GM21528 (cell line): Measurements from ENCODE around the gene FRAS1.
A peak's percentile ranks its signal among the peaks of the same experiment; 100 is the strongest.

ENCODE experiments used
- ATAC-seq: cut with Tn5 transposase; IDR thresholded peaks from one replicate; pipeline ENCODE4 v1.9.1; 2021; ENCODE audit warnings: mild to moderate bottlenecking, moderate library complexity; ENCODE audit not compliant: unreplicated experiment, low FRiP score

FRAS1 gene

DNA sequence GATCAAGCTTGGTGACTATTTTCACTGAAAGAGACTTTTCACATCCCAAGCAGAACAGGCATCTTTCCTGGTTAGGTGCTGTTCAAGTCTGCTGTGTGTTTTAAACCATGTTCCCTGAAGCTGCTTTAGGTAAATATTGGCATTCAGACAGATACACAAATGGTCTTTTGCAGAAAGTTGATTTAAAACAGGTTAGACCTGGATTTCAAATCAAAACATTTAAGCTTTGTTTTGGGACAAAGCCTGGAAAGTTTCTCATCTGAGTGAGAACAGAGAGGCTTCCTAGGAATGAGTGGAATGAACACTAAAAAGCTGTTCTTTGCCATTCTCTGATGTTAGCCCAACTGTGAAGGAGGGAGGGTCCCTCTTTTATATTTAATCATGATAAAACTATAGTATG is 504.6 kb downstream of the FRAS1 start:
- ATAC-seq, result no peak

DNA sequence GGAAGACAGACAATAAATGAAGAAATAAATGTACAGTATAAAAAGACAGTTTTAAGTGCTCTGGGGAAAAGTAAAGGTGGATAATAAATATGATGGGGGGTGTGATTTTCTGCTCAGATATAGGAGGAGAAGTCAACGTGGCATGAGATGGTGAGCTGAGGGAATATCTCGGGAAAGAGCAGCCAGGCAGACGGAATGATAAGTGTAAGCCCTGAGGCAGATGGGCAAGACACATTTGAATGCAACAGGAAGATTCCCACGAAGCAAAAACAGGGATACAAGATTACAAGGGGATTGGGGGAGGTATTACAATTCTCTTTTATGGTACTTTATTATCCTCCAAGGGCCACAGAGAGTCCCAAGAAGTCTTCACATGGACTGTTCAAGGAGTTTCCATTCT is 505.6 kb downstream of the FRAS1 start:
- no peak for ATAC-seq

DNA sequence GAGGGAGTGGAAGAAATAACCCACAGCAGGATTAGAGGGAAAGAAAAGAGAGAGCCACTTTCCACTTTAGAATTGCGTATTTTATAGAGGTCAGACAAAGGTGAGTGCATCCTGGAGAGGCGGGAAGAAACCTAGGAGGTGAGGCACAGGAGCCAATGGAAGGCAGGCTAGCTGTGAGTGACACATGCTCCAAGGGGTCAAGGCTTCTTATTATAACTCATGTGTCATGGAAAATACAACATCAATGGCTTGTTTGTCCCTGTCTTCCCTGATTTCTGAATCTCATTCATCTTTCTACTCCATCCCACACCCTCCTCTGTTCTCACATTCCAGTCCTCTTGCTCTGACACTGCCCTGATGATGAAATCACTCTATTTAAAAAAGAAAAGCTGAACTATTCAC is 508.8 kb downstream of the FRAS1 start:
- no peak for ATAC-seq

DNA sequence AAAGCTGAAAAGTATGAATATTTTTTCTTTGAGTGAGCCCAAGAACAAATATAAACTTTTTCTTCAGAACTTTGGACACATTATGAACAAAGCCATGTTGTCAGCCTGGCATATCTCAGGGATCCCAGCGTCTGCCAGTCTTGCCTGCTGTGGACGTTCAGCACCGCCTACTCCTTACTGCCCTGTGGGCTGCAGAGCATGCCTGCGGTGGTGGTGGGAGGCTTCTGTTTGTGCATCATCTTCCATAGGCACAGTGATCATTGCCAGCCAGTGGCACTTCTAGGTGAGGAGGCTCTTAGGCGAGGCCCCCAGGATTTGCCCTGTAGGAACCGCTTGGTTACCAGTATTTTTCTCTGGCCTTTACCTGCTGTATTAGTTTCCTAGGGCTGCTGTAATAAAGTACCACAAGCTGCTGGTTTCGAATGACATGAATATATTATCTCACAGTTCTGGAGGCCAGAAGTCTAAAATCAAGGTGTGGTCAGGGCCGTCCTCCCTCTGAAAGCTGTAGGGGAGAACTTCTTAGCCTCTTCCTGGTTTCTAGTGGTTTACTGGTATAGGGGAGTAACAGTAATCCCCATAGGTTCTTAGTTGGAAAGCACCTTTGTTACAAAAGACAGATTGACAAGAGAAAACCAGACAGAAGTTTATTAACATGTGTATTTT is 509.8 kb downstream of the FRAS1 start:
- peak; percentile 75 for ATAC-seq

DNA sequence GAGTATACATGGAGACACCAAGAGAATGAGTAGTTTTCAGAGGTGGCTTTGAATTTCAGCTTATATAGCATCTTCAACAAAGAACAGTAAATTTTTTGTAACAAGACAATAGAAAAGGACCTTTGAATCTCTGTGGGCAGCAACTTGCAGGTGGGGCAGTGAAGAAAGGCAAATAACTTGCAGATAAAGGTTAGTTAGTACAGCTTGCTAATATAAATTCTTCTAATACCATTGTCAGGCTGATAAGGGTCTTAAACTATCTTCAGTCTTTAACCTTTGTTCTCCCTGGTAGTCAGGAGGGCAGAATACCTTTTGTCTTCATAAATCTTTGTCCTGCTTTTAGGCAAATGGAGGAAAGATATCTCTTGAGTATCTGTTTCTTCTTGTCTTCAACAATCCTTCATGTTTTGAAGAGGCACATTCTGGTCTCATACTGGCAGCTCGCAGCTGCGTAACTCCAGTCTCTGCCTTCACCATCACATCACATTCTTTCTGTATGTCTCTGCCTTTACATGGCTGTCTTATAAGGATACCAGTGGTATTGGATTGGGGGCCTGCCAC is 510.5 kb downstream of the FRAS1 start:
- ATAC-seq, result no peak

DNA sequence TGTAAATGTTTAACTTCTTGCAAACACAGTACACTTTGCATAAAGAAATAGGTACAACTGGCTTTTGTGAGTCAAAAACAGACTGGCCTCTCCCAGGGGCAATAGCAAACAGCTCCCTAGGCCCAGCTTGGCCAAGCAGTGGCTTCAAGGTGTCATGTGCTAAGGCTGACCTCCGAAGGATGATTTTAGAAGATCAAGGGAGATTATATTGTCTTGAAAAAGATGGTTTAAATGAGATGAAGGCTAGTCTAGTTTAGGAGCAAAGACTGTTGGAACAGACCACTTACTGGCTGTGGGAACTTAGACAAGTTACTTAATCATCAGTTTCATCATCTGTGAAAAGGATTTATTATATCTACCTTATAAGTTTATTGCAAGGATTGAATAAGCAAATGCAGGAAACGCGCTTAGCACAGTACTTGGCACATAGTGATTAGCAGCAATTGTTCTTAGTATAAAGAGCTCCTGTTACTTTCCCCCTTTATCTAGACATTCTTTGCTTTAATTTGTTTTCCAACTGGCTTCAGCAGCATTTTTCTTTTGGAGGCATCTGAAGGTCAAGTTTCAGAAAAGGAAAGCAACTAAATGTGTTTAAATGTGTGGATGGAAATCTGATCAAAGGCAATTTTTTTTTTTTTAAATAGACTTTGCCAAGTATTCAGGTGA is 511.6 kb downstream of the FRAS1 start:
- ATAC-seq, result peak; percentile 56

DNA sequence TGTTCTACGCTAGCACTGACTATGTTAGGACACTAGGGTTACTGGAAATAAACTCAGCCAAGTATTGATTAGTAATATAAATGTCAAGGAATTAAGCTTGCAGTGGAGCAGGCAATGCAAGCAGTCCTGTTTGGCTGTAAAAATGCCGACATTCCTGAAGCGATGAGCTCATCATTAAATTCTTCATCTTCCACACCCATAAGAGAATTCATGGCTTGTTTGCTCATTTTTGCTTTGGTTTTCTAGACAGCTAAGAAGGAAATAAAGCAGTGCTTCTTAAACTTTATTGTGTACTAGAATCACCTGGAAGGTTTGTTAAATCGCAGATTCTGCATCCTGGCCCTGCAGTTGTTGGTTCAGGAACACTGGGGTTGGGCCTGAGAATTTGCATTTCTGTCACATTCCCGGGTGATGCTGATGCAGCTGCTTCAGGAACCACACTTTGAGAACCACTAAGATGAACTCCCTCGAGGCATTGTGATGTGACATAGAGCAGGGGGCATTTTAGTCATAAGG is 512.2 kb downstream of the FRAS1 start:
- no peak for ATAC-seq

DNA sequence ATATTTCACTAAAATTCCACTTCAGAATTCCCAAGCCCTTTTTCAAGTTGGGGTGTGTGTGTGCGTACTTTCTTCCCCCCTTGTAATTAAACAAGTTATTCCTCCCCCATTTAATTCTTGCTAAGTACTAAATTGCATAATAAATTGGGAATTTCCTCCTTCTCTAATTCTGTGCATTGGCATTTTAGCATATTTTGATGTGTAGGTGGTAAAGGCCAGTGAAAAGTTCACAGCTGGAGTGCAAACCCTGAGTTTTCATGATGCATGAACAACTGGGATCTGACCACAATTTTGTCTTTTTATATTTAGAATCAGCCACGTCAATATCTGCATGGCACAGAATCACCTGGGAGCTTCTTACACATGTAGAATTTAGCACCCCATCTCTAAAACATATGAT is 513.0 kb downstream of the FRAS1 start:
- no peak for ATAC-seq

DNA sequence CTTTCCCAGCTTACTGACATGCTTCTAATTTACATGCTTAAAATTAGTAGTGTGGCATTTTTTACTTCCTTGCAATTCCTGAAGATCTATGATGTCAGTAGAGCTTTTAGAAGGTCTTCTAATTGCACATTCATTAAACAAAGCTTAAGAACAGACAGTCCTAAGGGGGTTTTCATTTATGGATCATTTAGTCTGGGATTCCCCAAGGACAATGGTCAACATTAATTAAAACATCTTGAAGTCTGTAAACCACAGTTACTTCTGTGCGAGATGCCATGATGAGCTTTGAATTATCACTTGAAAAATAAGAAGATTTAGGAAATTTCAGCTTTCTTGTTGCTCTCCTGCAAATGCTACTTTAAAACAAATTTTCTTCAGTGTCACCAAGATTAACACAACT is 514.7 kb downstream of the FRAS1 start:
- no peak for ATAC-seq

DNA sequence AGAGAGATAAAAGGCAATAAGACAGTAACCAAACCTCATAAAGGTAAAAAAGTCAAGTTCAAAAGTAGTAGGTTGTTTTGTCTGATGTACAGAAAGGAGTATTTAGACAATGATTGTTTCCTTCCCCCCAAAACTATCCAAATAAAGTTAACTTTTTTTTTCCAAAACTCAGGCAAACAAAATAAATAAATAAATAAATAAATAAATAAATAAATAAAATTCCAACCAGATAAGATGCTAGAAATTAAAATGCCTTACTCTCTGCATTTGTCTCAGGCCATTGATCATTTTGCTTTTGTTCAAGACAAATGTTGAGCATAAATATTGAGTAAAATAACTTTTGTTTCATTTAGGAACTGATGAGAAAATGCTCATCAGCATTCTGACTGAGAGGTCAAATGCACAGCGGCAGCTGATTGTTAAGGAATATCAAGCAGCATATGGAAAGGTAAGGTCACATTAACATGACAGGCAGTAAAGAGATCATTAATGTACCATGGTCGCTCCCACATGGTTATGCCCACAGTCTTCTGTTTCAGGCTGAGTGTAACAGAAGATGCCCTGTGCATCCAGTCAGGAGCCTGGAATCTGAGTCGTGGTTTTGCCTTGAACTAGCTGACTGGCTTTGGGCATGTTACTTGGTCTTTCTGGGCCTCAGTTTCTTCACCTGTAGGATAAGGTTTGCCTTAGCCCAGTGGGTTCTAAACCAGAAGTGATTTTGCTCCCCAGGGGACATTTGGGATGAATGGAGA is 521.7 kb downstream of the FRAS1 start:
- no peak for ATAC-seq

DNA sequence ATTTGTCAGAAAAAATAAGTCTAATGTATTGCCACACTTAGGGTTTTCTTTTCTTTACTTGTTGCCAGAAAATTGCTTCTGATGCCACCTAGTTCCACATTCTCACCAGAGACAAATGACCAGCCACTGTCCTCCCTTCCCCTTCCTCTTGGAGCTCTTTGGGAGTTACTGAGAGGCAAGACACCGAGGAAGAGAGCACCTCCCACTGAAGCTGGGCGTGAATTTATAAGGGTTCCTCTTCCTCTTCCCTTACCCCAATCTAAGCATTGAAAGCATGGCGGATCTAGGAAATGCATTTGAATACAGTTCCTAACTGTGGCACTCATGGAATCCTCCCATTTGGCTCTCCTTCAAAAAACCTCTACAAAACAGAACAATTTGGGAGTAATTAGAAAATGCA is 524.5 kb downstream of the FRAS1 start:
- no peak for ATAC-seq

DNA sequence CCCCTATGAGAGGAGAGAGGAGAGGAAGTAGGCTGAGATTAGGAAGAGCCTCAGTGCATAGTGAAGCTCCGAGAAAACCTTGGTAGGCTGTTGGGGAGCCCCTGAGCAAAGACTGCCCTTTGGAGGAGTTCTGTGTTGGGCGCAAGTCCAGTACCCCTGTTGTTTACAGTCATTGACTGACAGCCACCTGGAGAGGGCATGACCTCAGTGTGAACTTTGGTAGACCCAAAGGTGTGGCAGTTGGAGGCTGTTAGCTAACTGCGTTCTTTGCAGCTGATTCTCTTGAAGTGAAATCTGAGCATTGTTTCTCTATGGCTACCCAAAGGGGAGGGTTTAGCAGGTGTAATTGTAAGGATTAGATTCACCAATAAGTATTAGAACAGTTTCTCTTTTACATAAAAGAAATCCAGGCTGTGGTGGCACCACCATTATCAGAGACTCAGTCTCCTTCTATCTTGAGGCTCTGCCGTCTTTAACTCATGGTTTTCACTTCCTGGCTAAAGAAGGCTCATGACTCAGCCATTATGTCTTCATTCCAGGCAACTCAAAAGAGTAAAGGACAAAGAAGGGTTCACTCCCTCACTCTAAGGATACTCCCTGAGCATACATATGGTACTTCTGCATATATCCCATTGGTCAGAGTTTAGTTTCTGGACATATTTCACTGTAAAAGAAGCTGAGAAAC is 527.9 kb downstream of the FRAS1 start:
- ATAC-seq, result no peak

DNA sequence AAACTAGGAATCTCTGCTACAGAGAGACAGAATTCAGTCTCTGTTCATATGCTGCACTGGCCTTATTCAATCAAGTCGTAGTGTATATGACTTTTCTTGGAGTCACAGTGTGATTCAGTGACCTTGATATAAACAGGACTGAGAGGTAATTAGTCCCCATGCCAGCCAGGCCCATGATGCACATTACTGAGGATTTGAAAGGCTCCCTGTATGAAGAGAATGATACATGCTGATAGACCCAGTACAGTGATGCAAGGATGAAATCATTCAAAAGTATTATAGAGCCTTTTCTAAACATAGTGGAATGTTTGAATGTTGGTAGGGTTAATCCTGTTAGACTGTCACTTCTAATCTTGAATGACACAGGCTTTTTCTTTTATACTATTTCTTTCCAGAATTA is 528.5 kb downstream of the FRAS1 start:
- ATAC-seq, result no peak

DNA sequence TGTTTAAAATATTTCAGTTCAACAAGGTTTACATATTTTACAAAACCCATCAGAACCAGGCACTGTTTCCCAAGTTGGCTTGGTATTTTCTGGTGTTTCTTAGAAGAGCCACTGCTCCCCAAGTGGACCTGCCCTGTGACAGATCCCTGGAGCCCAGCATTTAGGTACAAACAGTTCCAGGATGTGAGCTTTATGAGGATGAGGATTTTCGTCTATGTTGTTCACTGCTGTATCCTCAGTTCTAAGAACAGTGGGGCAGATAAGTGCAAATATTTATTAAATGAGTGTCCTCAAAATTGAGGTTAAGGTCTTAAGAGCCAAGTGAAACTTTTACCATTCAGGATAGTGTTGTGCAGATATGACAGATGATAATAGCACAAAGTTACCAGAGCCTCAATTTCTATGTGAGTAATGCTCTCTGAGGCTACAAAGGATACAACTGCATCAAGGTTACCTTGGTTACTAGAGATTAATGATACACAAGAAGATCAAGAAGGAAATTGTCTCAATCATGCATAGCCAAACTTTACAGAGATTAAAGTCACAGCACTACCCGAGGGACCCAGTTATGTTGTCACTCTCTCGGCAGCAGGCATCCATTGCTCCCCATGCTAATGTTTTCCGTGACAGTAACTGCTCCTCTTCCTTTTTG is 531.9 kb downstream of the FRAS1 start:
- ATAC-seq, result no peak

DNA sequence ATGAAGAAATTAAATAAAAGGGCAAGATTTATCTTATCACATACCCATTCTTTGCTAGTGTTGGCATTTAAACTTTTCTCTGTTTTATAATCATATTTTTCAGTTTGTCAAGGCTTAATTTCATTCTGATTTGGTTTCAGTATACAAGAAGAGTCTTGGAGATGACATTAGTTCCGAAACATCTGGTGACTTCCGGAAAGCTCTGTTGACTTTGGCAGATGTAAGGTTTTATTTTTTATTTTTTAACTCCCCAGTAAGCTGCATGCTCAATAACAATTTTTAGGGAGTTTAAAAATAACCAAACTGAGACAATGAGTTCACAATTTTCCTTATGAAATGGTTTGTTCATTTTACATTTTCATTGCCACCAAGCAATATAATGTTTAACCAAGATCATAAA is 534.3 kb downstream of the FRAS1 start:
- ATAC-seq, result no peak

DNA sequence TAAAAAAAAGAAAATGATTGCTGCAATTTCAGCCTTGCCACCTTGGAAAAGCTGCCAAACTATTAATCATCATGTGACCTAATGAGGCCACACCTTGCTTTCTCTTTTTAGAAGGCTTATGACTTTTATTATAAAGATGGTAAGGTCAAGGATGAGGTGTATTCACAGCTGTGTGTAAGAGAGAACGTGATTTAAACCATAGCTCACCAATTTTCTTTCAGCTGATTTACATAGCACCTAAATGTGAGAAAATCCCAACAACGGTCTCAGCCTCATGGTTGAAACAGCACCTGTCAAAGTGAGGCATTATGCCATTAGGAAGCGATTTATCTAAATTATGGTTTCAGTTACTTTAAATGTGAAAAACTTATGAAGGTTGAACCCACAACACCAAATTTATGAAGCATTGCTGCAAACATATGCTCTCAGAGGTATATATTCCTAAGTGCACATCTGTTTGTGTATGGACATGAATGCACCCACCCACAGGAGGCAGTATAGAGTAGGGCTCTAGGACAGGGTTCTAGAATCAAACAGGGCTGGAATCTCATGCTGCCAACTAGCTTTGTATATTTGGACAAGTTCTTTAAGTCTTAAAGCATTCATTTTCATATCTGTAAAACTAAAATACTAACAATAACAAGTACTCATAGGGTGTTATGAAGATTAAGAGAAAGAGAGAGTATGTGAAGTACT is 535.1 kb downstream of the FRAS1 start:
- ATAC-seq, result no peak
